ENCODE measurements around the gene BIRC2.
A peak's percentile ranks its signal among the peaks of the same experiment; 100 is the strongest.
"Not testable (repeated sequence)": the region's sequence is repeated elsewhere in the genome, so short reads cannot be mapped to it uniquely, and the experiment has no call there.

Gene BIRC2

DNA sequence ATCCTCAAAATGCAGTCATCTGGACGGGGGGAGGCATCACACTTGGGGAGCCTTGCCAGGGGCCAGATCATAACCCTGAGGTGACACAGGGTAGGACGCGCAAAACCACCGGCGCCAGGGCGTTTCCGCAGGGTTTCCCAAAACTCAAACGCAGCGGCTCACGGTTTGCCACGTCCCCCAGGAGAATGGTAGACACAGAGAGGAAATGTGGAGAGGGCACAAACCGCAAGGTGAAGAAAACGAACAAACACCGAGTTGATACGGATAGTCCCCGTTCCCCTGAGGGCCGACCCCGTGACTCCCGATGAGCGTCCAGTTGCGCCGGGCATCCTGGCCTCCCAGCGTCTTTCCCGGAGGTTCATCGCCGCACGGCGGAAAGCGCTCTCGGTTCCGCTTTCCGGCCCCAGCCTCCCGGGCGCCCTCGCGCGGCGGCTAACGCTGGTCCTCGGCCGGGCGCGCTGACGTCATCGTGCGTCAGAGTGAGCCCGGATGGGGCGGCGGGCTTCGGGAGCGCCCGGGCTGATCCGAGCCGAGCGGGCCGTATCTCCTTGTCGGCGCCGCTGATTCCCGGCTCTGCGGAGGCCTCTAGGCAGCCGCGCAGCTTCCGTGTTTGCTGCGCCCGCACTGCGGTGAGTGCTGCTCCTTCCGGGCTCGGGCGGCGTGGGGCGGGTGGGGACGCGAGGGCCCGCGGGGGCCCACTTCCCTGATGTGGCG, at the start of gene BIRC2:
BIRC2 (plus strand) TSS at position 467 of the 714 bp plus-strand sequence. CDS start 2,641 bp downstream, outside the sequence.
- peak; percentile 89 to 99 (median 94) for DNase-seq
- intact Hi-C loops (cut with DNase I) = loop anchor here (5.0 kb wide), 2 partner anchors 55 to 105 kb away; partner anchors contain the start of gene TMEM123

DNA sequence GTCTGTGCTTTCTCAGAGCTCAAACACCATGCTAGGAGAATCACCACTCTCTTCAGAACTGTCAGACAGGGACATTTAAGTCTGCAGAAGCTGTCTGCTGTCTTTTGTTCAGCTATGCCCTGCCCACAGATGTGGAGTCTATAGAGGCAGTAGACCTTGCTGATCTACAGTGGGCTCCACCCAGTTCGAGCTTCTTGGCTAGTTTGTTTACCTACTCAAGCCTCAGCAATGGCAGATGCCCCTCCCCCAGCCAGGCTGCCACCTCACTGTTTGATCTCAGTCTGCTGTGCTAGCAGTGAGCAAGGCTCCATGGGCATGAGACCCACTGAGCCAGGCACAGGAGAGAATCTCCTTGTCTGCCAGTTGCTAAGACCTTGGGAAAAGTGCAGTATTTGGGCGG, 46.2 kb upstream of the BIRC2 start:
- DNase-seq; intact Hi-C loops (cut with DNase I): not testable (repeated sequence)

GRCh38 chr11:102302241-102302640, 44.8 kb upstream of the BIRC2 start:
- intact Hi-C loops (cut with DNase I) = no loop called here
- no peak for DNase-seq

DNA sequence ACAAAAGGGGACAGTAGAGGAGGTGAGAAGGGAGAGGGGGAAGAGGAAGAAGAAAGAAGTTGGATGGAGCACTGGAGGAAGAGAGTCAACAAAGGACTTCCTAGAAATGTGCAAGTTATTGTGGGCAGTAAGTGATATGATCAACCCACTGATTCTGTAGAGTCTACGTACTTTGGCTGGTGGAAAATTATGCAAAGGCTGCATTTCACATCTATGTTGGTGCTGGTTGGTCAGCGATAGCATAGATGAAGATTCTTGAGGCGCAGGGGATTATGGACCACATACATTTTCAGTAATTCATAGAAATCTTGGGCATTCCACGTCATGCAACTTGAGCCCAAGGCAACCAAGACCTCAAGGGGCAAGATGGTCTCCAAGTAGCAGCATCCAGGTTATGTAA, 42.3 kb upstream of the BIRC2 start:
- DNase-seq = no peak
- intact Hi-C loops (cut with DNase I) = no loop called here

- no peak for DNase-seq
- intact Hi-C loops (cut with DNase I) = no loop called here
Measured at GRCh38 chr11:102305352-102306047, 41.5 kb upstream of the BIRC2 start.

- intact Hi-C loops (cut with DNase I) = no loop called here
- peak in 2 of 10 donors; percentile 23 to 30 for DNase-seq
Measured at GRCh38 chr11:102306048-102306597, 40.9 kb upstream of the BIRC2 start.

DNA sequence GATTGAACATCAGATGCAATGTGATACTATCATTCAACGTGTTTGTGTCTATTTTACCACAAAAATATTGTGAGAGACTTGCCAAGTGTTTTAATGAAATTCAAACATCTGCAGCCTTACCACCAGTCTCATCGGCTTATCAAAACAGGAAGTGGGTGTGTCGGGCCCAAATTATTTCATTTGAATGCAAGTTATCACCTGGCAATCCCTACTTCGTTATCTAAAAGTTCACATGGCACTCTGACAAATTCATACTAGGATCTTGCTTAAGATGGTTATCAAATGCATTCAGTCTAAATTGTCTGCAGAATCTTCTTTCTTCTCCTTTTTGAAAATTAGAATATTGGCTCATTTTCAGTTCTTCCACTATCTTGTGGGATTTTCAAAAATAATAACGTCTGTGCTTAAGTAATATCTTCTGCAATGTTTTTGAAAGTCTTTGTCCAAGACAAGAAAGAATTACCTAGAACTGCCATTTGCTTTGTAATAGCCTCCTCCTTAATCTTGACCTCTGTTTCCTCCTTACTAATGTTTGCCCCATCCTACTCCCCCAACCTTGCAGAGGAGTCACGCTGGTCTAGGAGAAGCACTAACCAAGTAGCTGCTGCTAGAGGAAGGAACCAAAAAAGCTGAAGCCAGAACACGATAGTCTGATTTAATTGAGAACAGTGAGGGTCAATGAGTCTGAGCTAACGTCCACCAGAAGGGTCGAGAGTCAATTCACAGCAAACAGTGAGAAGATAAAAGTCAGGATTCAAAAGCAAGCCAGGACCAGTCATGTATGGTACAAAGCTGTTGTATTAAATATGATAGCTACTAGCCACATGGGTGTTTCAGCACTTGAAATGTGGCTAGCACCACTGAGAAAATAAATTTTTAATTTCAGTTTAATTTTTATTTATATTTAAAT, 39.9 kb upstream of the BIRC2 start:
- intact Hi-C loops (cut with DNase I) = no loop called here
- no peak for DNase-seq

DNA sequence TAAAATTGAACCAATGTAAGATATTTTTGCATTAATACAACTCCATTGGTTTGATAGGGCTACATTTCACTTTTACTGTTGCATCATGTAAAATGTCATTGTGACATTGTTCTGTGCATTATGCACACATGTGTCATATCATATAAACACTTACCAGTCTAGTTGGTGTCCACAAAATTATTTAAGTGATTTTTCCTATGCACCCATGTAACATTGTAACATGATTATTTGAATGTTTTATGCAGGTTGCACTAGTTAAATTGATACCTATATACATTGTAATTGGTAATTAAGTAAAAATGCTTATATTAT, 39.3 kb upstream of the BIRC2 start:
- no peak for DNase-seq
- intact Hi-C loops (cut with DNase I) = no loop called here

DNA sequence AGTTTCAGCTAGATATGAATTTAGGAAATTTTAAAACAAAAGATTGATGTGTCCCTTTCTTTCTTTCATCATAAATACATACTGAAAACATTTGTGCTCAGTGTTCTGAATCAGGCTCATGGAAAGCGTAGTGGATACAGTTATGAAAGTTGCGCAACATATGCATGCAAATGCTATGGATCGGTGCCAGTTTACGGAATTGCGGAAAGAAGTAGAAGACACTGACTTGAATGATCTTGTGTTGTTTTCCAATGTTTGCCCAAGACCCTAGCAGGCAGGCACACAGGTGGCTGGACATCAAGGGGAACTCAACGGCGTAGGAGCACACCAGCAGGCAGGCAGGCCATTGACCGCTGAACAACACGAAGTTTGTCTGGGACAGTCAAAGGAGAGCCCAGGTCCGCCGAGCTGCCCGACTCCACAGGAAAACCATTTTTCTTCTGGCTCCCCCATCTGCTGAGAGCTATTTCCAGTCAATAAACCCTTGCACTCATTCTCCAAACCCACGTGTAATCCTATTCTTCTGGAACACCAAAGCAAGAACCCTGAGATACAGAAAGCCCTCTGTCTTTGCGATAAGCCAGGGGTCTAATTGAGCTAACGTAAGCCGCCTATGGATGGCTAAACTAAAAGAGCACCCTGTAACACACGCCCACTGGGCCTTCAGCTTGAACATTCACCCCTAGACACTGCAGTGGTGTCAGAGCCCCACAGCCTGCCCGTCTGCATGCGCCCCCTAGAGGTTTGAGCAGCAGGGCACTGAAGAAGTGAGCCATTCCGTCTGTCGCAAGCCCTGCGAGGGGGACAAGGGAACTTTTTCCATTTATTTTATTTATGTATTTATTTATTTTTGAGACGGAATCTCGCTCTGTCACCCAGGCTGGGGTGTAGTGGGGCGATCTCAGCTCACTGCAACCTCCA, 37.1 kb upstream of the BIRC2 start:
- intact Hi-C loops (cut with DNase I) = no loop called here
- no peak for DNase-seq

DNA sequence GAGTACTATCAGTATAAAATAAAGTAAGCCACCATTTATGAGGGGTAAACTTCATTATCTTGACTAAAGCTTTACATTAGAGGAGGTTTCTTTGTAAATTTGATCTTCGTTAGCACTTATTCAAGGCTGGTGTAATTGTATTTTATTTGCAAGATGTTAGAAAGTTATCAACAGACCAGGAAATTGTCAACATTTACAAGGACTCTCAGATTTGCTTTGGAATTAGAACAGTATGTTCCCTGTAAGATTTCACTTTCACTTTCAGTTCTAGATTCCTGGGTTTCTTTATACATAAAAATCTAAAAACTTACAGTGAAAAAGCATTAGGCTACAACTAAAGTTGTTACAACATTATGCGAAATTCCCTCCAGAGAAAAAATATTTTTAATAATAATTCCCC, 34.3 kb upstream of the BIRC2 start:
- no peak for DNase-seq
- intact Hi-C loops (cut with DNase I) = no loop called here

- intact Hi-C loops (cut with DNase I) = no loop called here
- DNase-seq = no peak
Measured at GRCh38 chr11:102313238-102313940, 33.6 kb upstream of the BIRC2 start.

GRCh38 chr11:102314784-102315183, 32.2 kb upstream of the BIRC2 start:
- intact Hi-C loops (cut with DNase I) = no loop called here
- no peak for DNase-seq

DNA sequence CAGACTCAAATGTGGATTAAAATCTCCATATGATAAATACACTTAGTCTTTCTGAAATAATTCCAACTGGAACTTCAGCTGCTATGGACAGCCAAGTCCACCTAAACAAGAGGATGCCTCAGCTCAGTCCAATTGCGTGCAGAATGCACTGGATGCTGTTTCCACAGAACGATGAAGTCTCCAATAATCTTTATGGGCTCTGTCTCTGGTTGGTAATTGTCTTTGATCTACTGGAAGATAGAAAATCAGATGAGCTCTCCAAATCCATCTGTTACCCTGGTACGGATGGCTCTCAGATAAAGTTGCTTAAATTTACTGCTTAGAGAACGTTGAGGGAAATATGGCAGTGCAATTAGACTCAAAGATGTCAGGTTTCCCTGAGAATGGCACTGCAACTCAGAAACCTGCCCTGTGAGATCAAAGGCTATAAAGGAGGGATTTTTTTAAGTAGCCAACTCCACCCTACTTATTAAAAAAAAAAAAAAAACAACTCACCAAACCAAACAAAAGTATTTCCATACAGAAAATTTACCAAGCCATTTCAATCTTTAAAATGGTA, 30.6 kb upstream of the BIRC2 start:
- intact Hi-C loops (cut with DNase I) = no loop called here

DNA sequence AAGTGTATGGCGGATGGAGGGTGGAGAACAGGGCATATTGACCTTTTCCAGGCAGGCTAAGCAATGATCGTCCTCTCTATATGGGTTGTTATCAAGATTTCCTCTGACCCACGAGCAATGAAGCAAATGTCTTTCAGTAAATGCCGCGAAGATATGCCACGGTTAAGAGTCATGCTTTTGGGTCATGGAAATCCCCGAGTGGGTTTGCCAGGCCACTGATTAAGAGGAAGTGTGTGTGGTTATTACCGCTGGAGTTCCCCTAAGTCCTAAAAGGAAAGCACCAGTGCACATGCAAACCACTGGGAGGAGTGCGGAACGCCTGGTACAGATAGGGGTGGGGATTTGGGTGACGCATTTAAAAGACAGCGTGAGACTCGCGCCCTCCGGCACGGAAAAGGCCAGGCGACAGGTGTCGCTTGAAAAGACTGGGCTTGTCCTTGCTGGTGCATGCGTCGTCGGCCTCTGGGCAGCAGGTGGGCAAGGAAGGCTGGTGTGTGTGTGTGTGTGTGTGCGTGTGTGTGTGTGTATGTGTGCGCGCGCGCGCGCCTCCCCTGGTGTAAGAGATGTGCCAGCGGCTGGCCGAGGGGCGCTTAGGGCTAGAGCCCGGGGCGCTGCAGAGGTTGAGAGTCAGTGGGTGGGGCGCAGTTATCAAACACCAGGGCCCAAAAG, 29.8 kb upstream of the BIRC2 start, which contains the start of gene BIRC3:
BIRC3 (plus strand) TSS at position 386 of the 669 bp plus-strand sequence. CDS start 7,026 bp downstream, outside the sequence.
- peak in 9 of 10 donors; percentile 33 to 93 (median 53) for DNase-seq

More for the DNA sequence above, 30.6 kb upstream of the BIRC2 start:
- DNase-seq = no peak

GRCh38 chr11:102317768-102318103, 29.3 kb upstream of the BIRC2 start:
- intact Hi-C loops (cut with DNase I) = no loop called here
- DNase-seq = no peak

More for the DNA sequence above, 29.8 kb upstream of the BIRC2 start, which contains the start of gene BIRC3:
- intact Hi-C loops (cut with DNase I) = no loop called here

- DNase-seq = no peak
- intact Hi-C loops (cut with DNase I) = no loop called here
Measured at GRCh38 chr11:102318469-102318868, 28.5 kb upstream of the BIRC2 start.

GRCh38 chr11:102319544-102319943, 27.5 kb upstream of the BIRC2 start:
- intact Hi-C loops (cut with DNase I) = no loop called here
- DNase-seq = no peak

DNA sequence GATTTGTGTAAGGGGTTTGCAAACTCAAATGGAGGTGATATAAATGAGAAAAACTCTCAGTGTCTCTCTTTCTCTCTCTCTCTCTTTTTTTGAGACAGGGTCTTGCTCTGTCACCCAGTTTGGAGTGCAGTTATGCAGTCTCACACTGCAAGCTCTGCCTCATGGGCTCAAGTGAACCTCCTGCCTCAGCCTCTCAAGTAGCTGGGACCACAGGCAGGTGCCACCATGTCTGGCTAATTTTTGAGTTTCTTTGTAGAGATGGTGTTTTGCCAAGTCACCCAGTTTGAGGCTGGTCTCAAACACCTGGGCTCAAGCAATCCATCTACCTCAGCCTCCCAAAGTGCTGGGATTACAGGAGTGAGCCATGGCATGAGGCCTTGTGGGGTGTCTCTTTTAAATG, 26.8 kb upstream of the BIRC2 start:
- no peak for DNase-seq
- intact Hi-C loops (cut with DNase I) = no loop called here
